HG02588 (cell line): ENCODE results near the gene BSND.

ENCODE experiments used
- ATAC-seq: cut with Tn5 transposase; IDR thresholded peaks from one replicate; pipeline ENCODE4 v1.9.1; 2021; ENCODE audit warnings: mild to moderate bottlenecking, moderate library complexity; ENCODE audit not compliant: unreplicated experiment

Gene BSND

DNA sequence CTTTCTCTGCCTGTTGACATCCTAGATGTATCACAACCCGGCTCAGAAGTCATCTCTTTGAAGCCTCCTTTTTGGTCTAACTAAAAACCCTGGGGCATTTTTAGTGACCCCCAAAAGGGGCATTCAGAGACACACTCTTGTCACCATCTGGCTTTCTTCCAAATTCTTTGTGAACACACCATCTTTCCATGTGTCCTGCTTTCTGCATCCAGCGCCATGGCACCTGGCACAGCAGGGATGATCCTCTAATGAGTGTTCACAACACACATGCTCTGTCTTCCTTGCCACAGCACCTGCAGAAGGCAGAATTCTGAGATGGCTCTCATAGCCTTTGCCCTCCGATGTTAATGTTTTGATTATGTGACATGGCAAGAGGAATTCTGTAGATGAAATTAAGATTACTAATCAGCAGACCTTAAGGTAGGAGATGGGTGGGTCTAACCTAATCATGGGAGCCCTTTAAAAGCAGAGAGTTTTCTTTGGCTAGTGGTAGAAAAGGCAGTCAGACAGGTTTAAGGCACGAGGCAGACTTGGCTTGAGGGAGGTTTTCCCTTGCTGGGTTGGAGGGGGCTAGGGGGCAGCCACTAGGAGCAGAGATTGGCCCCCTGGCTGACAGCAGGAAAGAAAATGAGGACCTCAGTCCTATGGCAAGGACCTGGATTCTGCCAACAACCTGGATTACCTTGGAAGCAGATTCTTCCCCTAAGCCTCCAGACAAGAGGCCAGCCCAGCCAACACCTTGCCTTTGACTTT lies 23.2 kb upstream of the BSND start:
- no peak for ATAC-seq

DNA sequence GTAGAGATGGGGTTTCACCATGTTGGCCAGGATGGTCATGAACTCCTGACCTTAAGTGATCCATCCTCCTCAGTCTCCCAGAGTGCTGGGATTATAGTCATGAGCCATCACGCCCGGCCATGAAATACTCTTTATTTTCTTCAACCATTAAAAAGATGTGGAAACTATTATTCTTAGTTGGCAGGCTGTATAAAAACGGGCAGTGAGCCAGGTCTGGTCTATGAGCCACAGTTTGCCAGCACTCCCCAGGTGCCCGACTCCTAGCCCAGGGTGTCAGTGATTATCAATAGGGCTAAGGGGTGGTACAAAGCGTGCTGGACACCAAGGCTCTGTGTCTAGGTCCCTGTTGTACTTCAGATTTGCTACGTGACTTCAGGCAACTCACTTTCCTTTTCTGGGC lies 22.0 kb upstream of the BSND start:
- ATAC-seq: no peak

- ATAC-seq: no peak
Observed at GRCh38 chr1:54977533-54978297, 21.0 kb upstream of the BSND start.

DNA sequence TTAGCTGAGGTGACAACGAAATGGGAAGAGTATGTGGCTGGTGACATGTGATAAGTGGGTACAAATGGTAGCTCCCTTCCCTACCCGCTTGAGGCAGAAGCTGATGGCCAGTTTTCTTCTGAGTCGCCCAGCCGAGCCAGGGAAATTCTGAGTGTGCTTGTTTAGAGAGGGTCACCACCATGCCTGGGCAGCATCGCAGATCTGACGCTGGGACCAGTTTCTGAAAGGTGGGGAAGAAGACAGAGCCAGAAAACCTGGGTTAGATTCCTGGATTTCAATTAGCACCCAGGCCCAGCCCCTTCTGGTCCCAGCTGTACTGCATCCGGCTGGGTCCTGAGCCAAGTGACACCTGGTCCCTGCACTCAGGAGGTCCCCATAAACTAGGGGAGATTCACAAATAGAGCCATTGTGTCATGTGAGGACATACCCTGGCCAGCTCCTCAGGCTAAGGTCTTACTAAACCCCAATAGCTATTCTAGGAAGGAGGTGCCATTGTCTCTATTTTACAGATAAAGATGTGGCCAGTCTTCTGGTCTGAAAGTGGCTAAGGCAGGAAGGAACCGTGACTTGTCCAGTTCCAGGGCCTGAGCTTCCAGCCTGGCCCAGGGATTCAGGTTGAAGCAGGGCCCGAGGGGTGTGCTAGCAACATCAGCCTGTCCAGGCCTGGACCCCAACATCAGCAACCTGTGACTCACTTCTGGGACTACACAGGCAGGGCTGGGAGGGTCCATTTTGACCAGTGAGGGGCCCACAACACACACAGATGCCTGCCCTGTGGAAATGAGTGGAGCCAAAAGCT lies 20.0 kb upstream of the BSND start:
- no peak for ATAC-seq

DNA sequence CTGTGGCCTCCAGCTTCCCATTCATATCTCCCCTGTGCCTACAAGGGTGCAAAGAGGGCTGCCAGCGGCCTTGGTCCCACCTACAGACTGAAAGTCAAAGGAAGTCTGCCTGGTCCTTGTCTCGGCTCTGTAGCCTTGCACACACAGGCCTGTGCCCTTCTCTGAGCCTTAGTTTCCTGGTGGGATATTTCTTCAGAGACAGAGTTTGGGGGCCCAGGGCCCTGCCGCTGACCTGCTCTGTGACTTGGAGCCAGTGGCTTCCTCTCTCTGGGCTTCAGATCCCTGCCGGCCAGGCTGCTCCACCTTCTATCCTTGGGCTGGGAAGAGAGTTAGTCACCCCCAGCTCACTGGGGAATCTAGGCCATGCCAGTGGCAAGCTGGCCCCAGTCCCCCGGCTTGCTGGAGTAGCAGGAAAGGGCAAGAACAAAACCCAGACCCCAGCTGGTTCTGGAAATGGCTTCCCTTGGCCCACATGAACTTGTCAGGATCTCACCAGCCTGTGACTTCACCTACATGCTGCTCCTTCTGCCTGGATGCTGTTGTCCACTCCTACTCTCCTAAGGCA lies 19.3 kb upstream of the BSND start:
- no peak for ATAC-seq

GRCh38 chr1:54980046-54980527 lies 18.6 kb upstream of the BSND start:
- no peak for ATAC-seq

GRCh38 chr1:54980528-54981241 lies 18.0 kb upstream of the BSND start, which contains the start of gene TMEM61:
Gene TMEM61 (plus strand): TSS chr1:54980628. CDS start chr1:54981066, 438 bp downstream.
- no peak for ATAC-seq

DNA sequence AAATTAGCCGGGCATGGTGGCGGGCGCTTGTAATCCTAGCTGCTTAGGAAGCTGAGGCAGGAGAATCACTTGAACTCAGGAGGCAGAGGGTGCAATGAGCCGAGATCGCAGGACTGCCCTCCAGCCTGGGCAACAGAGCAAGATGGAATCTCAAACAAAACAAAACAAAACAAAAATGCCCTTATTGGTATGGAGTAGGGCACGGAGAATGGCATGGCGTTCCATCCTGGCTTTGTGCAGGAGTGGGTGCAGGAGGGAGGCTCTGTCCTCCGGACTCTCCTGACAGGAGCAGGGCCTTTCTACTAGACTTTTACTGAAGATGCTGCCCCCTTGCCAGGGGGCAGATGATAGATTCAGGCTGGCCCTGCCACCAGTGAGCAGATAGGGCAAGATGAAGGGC lies 17.3 kb upstream of the BSND start:
- ATAC-seq: no peak

DNA sequence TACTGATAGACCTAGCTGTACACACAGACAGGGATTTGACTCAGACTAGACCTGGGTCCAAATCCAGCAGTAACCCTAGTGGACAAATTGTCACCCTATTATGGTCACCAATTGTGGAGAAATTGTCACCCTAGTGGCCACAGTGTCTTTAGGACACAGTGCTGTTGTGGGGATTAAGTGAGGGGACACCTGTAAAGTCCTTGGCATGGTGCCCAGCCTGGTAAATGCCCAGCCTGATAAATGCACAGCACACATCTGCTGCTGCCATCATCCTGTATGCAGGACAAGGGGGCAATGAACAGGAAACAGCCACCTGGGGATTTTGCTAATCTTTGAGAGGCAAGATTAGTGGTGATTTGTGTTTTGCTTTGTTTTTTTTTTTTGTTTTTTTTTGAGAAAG lies 16.0 kb upstream of the BSND start:
- ATAC-seq: no peak

- no peak for ATAC-seq
Observed at GRCh38 chr1:54984131-54984842, 14.4 kb upstream of the BSND start.

DNA sequence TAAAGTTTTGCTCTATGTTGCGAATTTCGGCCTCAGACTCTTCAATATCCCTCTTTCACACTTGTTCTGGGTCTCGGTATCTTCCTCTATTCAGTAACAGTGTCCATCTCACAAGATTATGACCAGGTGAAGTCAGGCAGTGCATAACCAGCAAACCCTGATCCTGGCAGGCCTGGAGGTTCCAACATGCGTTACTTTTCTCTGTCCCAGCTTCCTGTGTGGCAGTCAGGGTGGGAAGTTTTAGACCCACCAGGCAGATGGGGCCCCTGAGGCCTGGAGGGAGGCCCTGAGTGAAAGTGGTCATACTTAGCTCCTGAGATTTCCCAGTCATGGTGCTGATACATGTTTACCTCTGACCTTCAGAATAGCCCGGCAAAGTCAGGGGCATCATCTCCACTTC lies 13.2 kb upstream of the BSND start:
- no peak for ATAC-seq

- ATAC-seq: no peak
Observed at GRCh38 chr1:54986025-54986424, 12.7 kb upstream of the BSND start.

DNA sequence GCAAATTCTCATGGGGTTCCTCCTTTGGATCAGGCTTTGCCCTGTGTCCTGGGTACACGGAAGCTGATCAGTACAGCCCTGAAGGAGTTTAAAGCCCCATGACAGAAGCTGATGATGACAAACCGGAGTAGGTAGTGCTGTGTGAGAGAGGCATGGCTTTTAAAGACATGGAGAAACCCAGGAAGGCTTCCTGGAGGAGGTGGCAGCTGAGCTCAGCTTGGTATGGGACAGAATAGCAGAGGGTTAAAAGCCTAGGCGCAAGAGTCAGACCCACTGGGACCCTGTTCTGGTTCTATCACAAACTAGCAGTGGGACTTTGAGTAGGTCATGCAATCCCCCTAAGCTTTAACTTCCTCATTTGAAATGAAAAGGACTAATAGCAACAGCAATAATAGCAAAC lies 12.2 kb upstream of the BSND start:
- no peak for ATAC-seq

- ATAC-seq: no peak
Observed at GRCh38 chr1:54987427-54987826, 11.3 kb upstream of the BSND start.

GRCh38 chr1:54987919-54988705 lies 10.6 kb upstream of the BSND start:
- ATAC-seq: no peak

- no peak for ATAC-seq
Observed at GRCh38 chr1:54988975-54989374, 9.8 kb upstream of the BSND start.

DNA sequence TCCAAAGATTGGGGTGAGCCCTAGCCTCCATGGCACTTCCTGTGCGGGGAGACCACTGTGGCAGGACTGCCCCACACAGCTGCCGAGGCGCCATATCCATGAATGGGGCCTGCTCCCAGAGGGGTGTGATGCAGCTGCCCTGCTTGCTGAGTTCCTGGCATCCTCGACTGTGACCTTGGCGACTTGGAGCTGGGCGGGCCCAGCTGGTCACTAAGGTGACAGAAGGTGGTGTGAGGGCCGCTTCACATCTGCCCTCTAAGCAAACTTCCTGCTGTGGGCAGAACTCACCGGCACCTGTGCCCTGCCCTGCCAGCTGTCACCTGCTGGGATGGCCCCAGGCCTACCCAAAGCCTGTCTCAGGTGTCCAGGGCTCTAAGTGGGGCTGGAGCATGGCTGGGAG lies 9.3 kb upstream of the BSND start:
- no peak for ATAC-seq

- no peak for ATAC-seq
Observed at GRCh38 chr1:54989968-54990810, 8.5 kb upstream of the BSND start.
